HG02763 (cell line): Measurements from ENCODE around the gene CBLB.

ENCODE experiments used
- ATAC-seq: cut with Tn5 transposase; IDR thresholded peaks from one replicate; pipeline ENCODE4 v1.9.1; 2021; ENCODE audit warnings: mild to moderate bottlenecking, moderate library complexity; ENCODE audit not compliant: unreplicated experiment

CBLB gene

GRCh38 chr3:105876780-105877327 lies 8.0 kb upstream of the CBLB start:
- no peak for ATAC-seq

GRCh38 chr3:105869861-105870755 lies 1.3 kb upstream of the CBLB start:
- ATAC-seq, result no peak

GRCh38 chr3:105869531-105869833 lies 670 bp upstream of the CBLB start:
- no peak for ATAC-seq

- peak; percentile 5 for ATAC-seq
These were observed 426 bp downstream of the CBLB start for GRCh38 chr3:105868431-105868741.

- no peak for ATAC-seq
These were observed 941 bp downstream of the CBLB start for GRCh38 chr3:105867712-105868430.

GRCh38 chr3:105866656-105867653 lies 1.9 kb downstream of the CBLB start:
- peak; percentile 24 for ATAC-seq

- no peak for ATAC-seq
These were observed 2.9 kb downstream of the CBLB start for GRCh38 chr3:105865867-105866350.

- ATAC-seq, result no peak
These were observed 3.7 kb downstream of the CBLB start for GRCh38 chr3:105865016-105865623.

GRCh38 chr3:105864212-105864611 lies 4.6 kb downstream of the CBLB start:
- ATAC-seq, result no peak

- ATAC-seq, result no peak
These were observed 5.2 kb downstream of the CBLB start for GRCh38 chr3:105863608-105864007.

- peak; percentile 51 for ATAC-seq
These were observed 6.6 kb downstream of the CBLB start for GRCh38 chr3:105862217-105862616.

- no peak for ATAC-seq
These were observed 8.2 kb downstream of the CBLB start for GRCh38 chr3:105860641-105861040.

- ATAC-seq, result no peak
These were observed 10.8 kb downstream of the CBLB start for GRCh38 chr3:105858017-105858416.

- ATAC-seq, result no peak
These were observed 11.2 kb downstream of the CBLB start for GRCh38 chr3:105857601-105858000.

GRCh38 chr3:105856605-105857004 lies 12.2 kb downstream of the CBLB start:
- no peak for ATAC-seq

GRCh38 chr3:105853801-105854432 lies 14.9 kb downstream of the CBLB start:
- ATAC-seq, result peak; percentile 99

GRCh38 chr3:105851582-105851981 lies 17.2 kb downstream of the CBLB start:
- ATAC-seq, result no peak

- no peak for ATAC-seq
These were observed 17.6 kb downstream of the CBLB start for GRCh38 chr3:105851176-105851575.

GRCh38 chr3:105850593-105850992 lies 18.2 kb downstream of the CBLB start:
- no peak for ATAC-seq

GRCh38 chr3:105848821-105849220 lies 20.0 kb downstream of the CBLB start:
- ATAC-seq, result no peak
